Measurements from ENCODE around the gene CHTOP. TPM values are rescaled to one million over a fixed set of nuclear protein-coding genes. Genes with fewer than 3 reads are reported as not detected.
"Not testable (repeated sequence)": the region's sequence is repeated elsewhere in the genome, so short reads cannot be mapped to it uniquely, and the experiment has no call there.

The CHTOP gene
- total RNA-seq, 1 experiment from 2014 or later = 156 TPM

GRCh38 chr1:153670257-153670858 lies 36.5 kb downstream of the CHTOP start:
- Mint-ChIP-seq H3K4me3 (ENCODE audit: unreplicated experiment) (no peak overlapping the region), H3K36me3 (ENCODE audit: insufficient read depth, unreplicated experiment) (no peaks in the 10 kb centered on the region), H3K4me1 (ENCODE audit: insufficient read depth, unreplicated experiment) (peaks cover 5% of the 10 kb centered on the region), H3K9me3 (ENCODE audit: unreplicated experiment) (no peaks in the 10 kb centered on the region), H3K27ac (ENCODE audit: low read depth, unreplicated experiment) (no peak overlapping the region), H3K27me3 (ENCODE audit: insufficient read depth, unreplicated experiment) (no peaks in the 10 kb centered on the region)
- BruUV-seq (replicated peaks) = TSS peak; percentile 82
- CTCF ChIA-PET = interaction anchor here (0.6 to 14.1 kb wide), 4 partner anchors 11 to 994 kb away, joined by 3 to 273 read pairs (median 5); no protein-coding TSS in a partner anchor
- intact Hi-C loops (cut with micrococcal nuclease) = loop anchor here (2.0 to 5.0 kb wide), 3 partner anchors 44 to 138 kb away; partner anchors contain the start of genes INTS3 and S100A13
- TF ChIP-seq CTCF (IDR thresholded peaks at IDR 0.05; ENCODE audit: unreplicated experiment) = no peak
- no peak for DNase-seq (ENCODE audit: unreplicated experiment)
- POLR2A ChIA-PET = interaction anchor here (0.5 to 8.0 kb wide), 19 partner anchors 10 to 1634 kb away, joined by 3 to 80 read pairs (median 5); partner anchors contain the start of genes CHTOP, RAB13, S100A11 and S100A14

GRCh38 chr1:153670859-153671627 lies 37.2 kb downstream of the CHTOP start, which contains the start of gene ILF2:
TSS of gene ILF2 (minus strand) at chr1:153670993. CDS start at chr1:153670922, 71 bp downstream.
- Mint-ChIP-seq H3K36me3 (ENCODE audit: insufficient read depth, unreplicated experiment) (no peaks in the 10 kb centered on the region), H3K4me1 (ENCODE audit: insufficient read depth, unreplicated experiment) (peaks cover 5% of the 10 kb centered on the region), H3K27me3 (ENCODE audit: insufficient read depth, unreplicated experiment) (no peaks in the 10 kb centered on the region), H3K4me3 (ENCODE audit: unreplicated experiment) (no peak within 1 kb of the TSS), H3K27ac (ENCODE audit: low read depth, unreplicated experiment) (no peak within 1 kb of the TSS), H3K9me3 (ENCODE audit: unreplicated experiment) (no peaks in the 10 kb centered on the region)
- CTCF ChIA-PET = interaction anchor here (0.6 to 14.1 kb wide), 11 partner anchors 12 to 321 kb away, joined by 3 to 273 read pairs (median 4); no protein-coding TSS in a partner anchor
- peak; percentile 27 for TF ChIP-seq CTCF (IDR thresholded peaks at IDR 0.05; ENCODE audit: unreplicated experiment)
- TSS peak; percentile 96 for BruUV-seq (replicated peaks)
- peak; percentile 100 for DNase-seq (ENCODE audit: unreplicated experiment)
- POLR2A ChIA-PET = interaction anchor here (0.5 to 8.0 kb wide), 42 partner anchors 10 to 1634 kb away, joined by 3 to 80 read pairs (median 4); partner anchors contain the start of genes CHTOP, CREB3L4, DENND4B and INTS3
- intact Hi-C loops (cut with micrococcal nuclease) = loop anchor here (1.0 to 5.0 kb wide), 8 partner anchors 37 to 160 kb away; partner anchors contain the start of genes CHTOP, INTS3 and S100A13

GRCh38 chr1:153671628-153672353 lies 37.9 kb downstream of the CHTOP start:
- TF ChIP-seq CTCF (IDR thresholded peaks at IDR 0.05; ENCODE audit: unreplicated experiment) = peak; percentile 7
- H3K27ac Mint-ChIP-seq (ENCODE audit: low read depth, unreplicated experiment); H3K4me1 Mint-ChIP-seq (ENCODE audit: insufficient read depth, unreplicated experiment); H3K36me3 Mint-ChIP-seq (ENCODE audit: insufficient read depth, unreplicated experiment); BruUV-seq (replicated peaks); H3K9me3 Mint-ChIP-seq (ENCODE audit: unreplicated experiment); H3K4me3 Mint-ChIP-seq (ENCODE audit: unreplicated experiment); DNase-seq (ENCODE audit: unreplicated experiment); H3K27me3 Mint-ChIP-seq (ENCODE audit: insufficient read depth, unreplicated experiment): not testable (repeated sequence)
- POLR2A ChIA-PET = interaction anchor here (0.6 to 8.0 kb wide), 43 partner anchors 10 to 320 kb away, joined by 3 to 80 read pairs (median 5); partner anchors contain the start of genes CHTOP, CREB3L4, DENND4B and INTS3
- CTCF ChIA-PET = interaction anchor here (0.6 to 14.1 kb wide), 21 partner anchors 12 to 950 kb away, joined by 3 to 273 read pairs (median 3); no protein-coding TSS in a partner anchor
- intact Hi-C loops (cut with micrococcal nuclease) = loop anchor here (1.0 to 5.0 kb wide), 8 partner anchors 37 to 160 kb away; partner anchors contain the start of genes CHTOP, INTS3 and S100A13

Data from MCF 10A (cell line).